Astrocyte (in vitro differentiated cells and primary cell): ENCODE measurements around the gene NPAS3. TPM values are rescaled to one million over a fixed set of nuclear protein-coding genes. Genes with fewer than 3 reads are reported as not detected.
A peak's percentile ranks its signal among the peaks of the same experiment; 100 is the strongest.

Source experiments
- DNase-seq: peaks from one replicate; pipeline ENCODE4 v3.0.0-alpha.2; 2010; ENCODE audit warnings: low read depth
- FAIRE-seq: peaks from 2 replicates; lab custom pipeline; 2011; peaks lifted over from hg19 to GRCh38; lab: Jason Lieb, UNC
- H2AFZ ChIP-seq: 2 replicates; pipeline ENCODE4 v1.6.0; 2012; ENCODE audit warnings: low read depth, low read length, inconsistent platforms
- H3K27ac ChIP-seq: 2 replicates; pipeline ENCODE4 v1.5.1; 2011; ENCODE audit warnings: low read depth, low read length, inconsistent platforms
- H3K27me3 ChIP-seq: 2 replicates; pipeline ENCODE4 v1.6.0; 2011; ENCODE audit warnings: low read length, inconsistent platforms; ENCODE audit not compliant: insufficient read depth
- H3K36me3 ChIP-seq: 2 replicates; pipeline ENCODE4 v1.5.1; 2011; ENCODE audit warnings: low read length, inconsistent platforms; ENCODE audit not compliant: insufficient read depth
- H3K4me1 ChIP-seq: 2 replicates; pipeline ENCODE4 v1.5.1; 2011; ENCODE audit warnings: low read length, inconsistent platforms; ENCODE audit not compliant: insufficient read depth
- H3K4me2 ChIP-seq: 2 replicates; pipeline ENCODE4 v1.6.0; 2012; ENCODE audit warnings: low read length, inconsistent platforms
- H3K4me3 ChIP-seq: 2 replicates; pipeline ENCODE4 v1.5.1; 2011; ENCODE audit warnings: low read depth, mild to moderate bottlenecking, low read length, inconsistent platforms; ENCODE audit not compliant: insufficient read depth
- H3K79me2 ChIP-seq: 2 replicates; pipeline ENCODE4 v1.6.0; 2012; ENCODE audit warnings: mild to moderate bottlenecking, low read length, inconsistent platforms; ENCODE audit not compliant: insufficient read depth
- H3K9ac ChIP-seq: 2 replicates; pipeline ENCODE4 v1.6.0; 2012; ENCODE audit warnings: mild to moderate bottlenecking, low read length, inconsistent platforms
- H3K9me3 ChIP-seq: 2 replicates; pipeline ENCODE4 v1.5.1; 2012; ENCODE audit warnings: low read depth, mild to moderate bottlenecking, low read length, inconsistent platforms; ENCODE audit not compliant: insufficient read depth
- H4K20me1 ChIP-seq: 2 replicates; pipeline ENCODE4 v1.6.0; 2012; ENCODE audit warnings: low read length, inconsistent platforms; ENCODE audit not compliant: insufficient read depth
- H3K27ac Mint-ChIP-seq: one replicate; pipeline ENCODE4 v1.8.0; 2021; ENCODE audit warnings: mild to moderate bottlenecking, mixed read lengths; ENCODE audit not compliant: unreplicated experiment
- H3K27me3 Mint-ChIP-seq: one replicate; pipeline ENCODE4 v1.8.0; 2021; ENCODE audit warnings: low read depth, mixed read lengths; ENCODE audit not compliant: unreplicated experiment
- H3K36me3 Mint-ChIP-seq: one replicate; pipeline ENCODE4 v1.8.0; 2021; ENCODE audit warnings: low read depth, mixed read lengths; ENCODE audit not compliant: unreplicated experiment
- H3K4me1 Mint-ChIP-seq: one replicate; pipeline ENCODE4 v1.8.0; 2021; ENCODE audit warnings: low read depth, mixed read lengths; ENCODE audit not compliant: unreplicated experiment
- H3K4me3 Mint-ChIP-seq: one replicate; pipeline ENCODE4 v1.8.0; 2021; ENCODE audit warnings: mild to moderate bottlenecking, moderate library complexity, mixed read lengths; ENCODE audit not compliant: unreplicated experiment
- H3K9me3 Mint-ChIP-seq: one replicate; pipeline ENCODE4 v1.8.0; 2021; ENCODE audit warnings: mild to moderate bottlenecking, mixed read lengths; ENCODE audit not compliant: unreplicated experiment
- EZH2 ChIP-seq: IDR thresholded peaks from 2 replicates; pipeline ENCODE4 v1.6.1; 2012; ENCODE audit warnings: mild to moderate bottlenecking, low read length, inconsistent platforms; ENCODE audit not compliant: insufficient read depth
- total RNA-seq: library from RNA; stranded (reverse); gene quantifications from 2 replicates; pipeline ENCODE4 v1.2.1, GENCODE V29; 2021
- TF ChIP-seq, protein P1 (sequence below): IDR thresholded peaks from 2 replicates; pipeline ENCODE4 v1.5.1; 2011; ENCODE audit warnings: low read depth, mild to moderate bottlenecking, inconsistent platforms, low read length, moderate library complexity; ENCODE audit not compliant: insufficient read depth

The NPAS3 gene
- total RNA-seq, 1 donor from 2014 or later = 2.6 TPM

DNA sequence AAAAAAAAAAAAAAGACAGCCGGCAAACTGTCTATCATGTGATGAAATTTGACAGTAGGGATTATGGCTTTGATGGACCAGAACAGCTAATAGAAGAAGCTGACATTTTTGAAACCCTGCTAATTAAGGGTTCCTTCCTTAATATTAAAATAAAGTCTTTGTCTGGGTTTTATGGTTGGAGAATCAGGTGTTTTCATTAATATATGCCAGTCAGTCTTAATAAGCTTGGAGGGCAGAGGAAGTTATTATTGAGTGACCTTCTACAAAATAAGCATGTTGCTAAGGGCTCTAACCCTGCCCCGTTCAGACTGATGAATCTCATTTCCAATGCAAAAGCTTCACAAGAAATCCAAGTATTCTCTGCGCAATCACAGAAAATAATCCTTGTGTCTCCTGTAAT, 722.4 kb downstream of the NPAS3 start:
- peaks cover 17% of the 10 kb centered on the region for H3K9me3 Mint-ChIP-seq
- no peak for FAIRE-seq
- no peaks in the 10 kb centered on the region for H3K36me3 ChIP-seq

DNA sequence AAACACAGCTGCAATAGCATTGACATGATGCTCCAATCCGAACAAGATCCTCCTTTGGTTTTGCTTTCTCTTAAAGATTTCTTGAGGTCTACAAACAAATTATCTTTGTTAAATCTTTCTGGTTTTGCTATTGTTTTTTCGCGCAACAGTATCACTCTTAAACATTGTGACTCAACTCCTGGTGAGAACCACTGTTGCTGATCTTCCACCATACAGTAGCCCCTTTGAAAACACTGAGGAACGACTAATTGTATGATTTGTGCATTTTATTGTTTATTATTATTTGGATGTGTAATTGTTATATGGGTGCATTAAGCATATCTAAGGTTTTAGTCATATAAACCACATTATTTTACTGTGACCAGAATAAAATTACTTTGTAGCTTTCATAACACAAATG, 729.4 kb downstream of the NPAS3 start:
- Histone ChIP-seq H3K79me2 (no peaks in the 10 kb centered on the region), H3K27me3 (no peaks in the 10 kb centered on the region), H2AFZ (no peak overlapping the region), H3K36me3 (no peaks in the 10 kb centered on the region), H3K9ac (no peak overlapping the region), H4K20me1 (no peaks in the 10 kb centered on the region), H3K4me3 (no peak overlapping the region), H3K27ac (no peak overlapping the region), H3K9me3 (peaks cover 2% of the 10 kb centered on the region), H3K4me2 (peak overlapping the region; percentile 11), H3K4me1 (no peaks in the 10 kb centered on the region)
- DNase-seq (peak; percentile 71), FAIRE-seq (no peak)
- H3K27me3 Mint-ChIP-seq = no peaks in the 10 kb centered on the region
- peaks cover 12% of the 10 kb centered on the region for H3K9me3 Mint-ChIP-seq
- TF ChIP-seq, protein P1, sequence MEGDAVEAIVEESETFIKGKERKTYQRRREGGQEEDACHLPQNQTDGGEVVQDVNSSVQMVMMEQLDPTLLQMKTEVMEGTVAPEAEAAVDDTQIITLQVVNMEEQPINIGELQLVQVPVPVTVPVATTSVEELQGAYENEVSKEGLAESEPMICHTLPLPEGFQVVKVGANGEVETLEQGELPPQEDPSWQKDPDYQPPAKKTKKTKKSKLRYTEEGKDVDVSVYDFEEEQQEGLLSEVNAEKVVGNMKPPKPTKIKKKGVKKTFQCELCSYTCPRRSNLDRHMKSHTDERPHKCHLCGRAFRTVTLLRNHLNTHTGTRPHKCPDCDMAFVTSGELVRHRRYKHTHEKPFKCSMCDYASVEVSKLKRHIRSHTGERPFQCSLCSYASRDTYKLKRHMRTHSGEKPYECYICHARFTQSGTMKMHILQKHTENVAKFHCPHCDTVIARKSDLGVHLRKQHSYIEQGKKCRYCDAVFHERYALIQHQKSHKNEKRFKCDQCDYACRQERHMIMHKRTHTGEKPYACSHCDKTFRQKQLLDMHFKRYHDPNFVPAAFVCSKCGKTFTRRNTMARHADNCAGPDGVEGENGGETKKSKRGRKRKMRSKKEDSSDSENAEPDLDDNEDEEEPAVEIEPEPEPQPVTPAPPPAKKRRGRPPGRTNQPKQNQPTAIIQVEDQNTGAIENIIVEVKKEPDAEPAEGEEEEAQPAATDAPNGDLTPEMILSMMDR = no peak
- no peak for TF ChIP-seq EZH2
- no peaks in the 10 kb centered on the region for H3K36me3 Mint-ChIP-seq
- H3K4me3 Mint-ChIP-seq = no peak overlapping the region
- peaks cover 6% of the 10 kb centered on the region for H3K4me1 Mint-ChIP-seq
- no peak overlapping the region for H3K27ac Mint-ChIP-seq

More for the DNA sequence above, 722.4 kb downstream of the NPAS3 start:
- TF ChIP-seq, protein P1 = no peak
- TF ChIP-seq EZH2 = no peak
- H3K4me3 Mint-ChIP-seq = no peak overlapping the region
- Histone ChIP-seq H3K27ac (no peak overlapping the region), H3K27me3 (no peaks in the 10 kb centered on the region), H3K4me1 (no peaks in the 10 kb centered on the region), H3K9me3 (peaks cover 2% of the 10 kb centered on the region), H3K4me3 (no peak overlapping the region), H3K9ac (no peak overlapping the region), H3K4me2 (no peak overlapping the region), H3K79me2 (no peaks in the 10 kb centered on the region), H2AFZ (no peak overlapping the region), H4K20me1 (no peaks in the 10 kb centered on the region)
- no peak overlapping the region for H3K27ac Mint-ChIP-seq
- H3K4me1 Mint-ChIP-seq = no peaks in the 10 kb centered on the region
- no peaks in the 10 kb centered on the region for H3K36me3 Mint-ChIP-seq
- H3K27me3 Mint-ChIP-seq = no peaks in the 10 kb centered on the region
- no peak for DNase-seq

DNA sequence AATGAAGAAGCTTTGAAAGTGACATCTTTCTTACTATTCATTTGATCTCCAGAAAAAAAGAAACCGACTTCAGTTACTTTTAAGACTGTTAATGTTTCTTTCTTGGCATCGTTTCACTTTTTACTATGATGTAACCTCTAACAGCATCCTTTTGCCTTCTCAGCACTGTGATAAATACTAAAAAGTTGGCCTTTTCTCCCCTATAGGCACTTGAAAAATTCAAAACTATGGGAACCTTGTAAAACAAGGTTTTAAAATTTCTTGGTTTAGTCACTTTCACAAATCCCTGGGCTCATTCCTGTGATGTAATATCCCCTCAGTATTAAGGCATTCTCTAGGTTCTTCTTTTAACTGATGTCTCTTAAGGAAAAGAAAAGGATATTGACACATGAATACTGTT, 730.4 kb downstream of the NPAS3 start:
- no peaks in the 10 kb centered on the region for H3K79me2 ChIP-seq
- H3K9me3 Mint-ChIP-seq = peaks cover 4% of the 10 kb centered on the region
- no peak overlapping the region for H3K4me2 ChIP-seq
- FAIRE-seq (no peak), DNase-seq (no peak)
- no peaks in the 10 kb centered on the region for H4K20me1 ChIP-seq
- H3K36me3 Mint-ChIP-seq = no peaks in the 10 kb centered on the region
- no peaks in the 10 kb centered on the region for H3K27me3 ChIP-seq
- peaks cover 6% of the 10 kb centered on the region for H3K4me1 Mint-ChIP-seq
- no peaks in the 10 kb centered on the region for H3K27me3 Mint-ChIP-seq
- H3K4me3 Mint-ChIP-seq = no peak overlapping the region
- H3K9me3 ChIP-seq = no peaks in the 10 kb centered on the region
- TF ChIP-seq, protein P1 = no peak
- no peak for TF ChIP-seq EZH2
- H3K4me1 ChIP-seq = no peaks in the 10 kb centered on the region
- H3K36me3 ChIP-seq = no peaks in the 10 kb centered on the region
- H3K27ac ChIP-seq = no peak overlapping the region
- no peak overlapping the region for H3K4me3 ChIP-seq
- H2AFZ ChIP-seq = no peak overlapping the region
- no peak overlapping the region for H3K27ac Mint-ChIP-seq
- no peak overlapping the region for H3K9ac ChIP-seq
